ENCODE results near the gene S100B.

The S100B gene

GRCh38 chr21:46627726-46628125 lies 22.8 kb upstream of the S100B start:
- TF ChIP-seq CTCF (IDR thresholded peaks at IDR 0.05; ENCODE audit: low read depth, low read length, missing control alignments) = no peak
- no peak overlapping the region for H3K4me3 ChIP-seq (replicated peaks; ENCODE audit: low read depth, low read length)
- no peak for DNase-seq (ENCODE audit: extremely low read depth, low read depth)

GRCh38 chr21:46626975-46627501 lies 22.2 kb upstream of the S100B start:
- no peak for TF ChIP-seq CTCF (IDR thresholded peaks at IDR 0.05; ENCODE audit: low read depth, low read length, missing control alignments)
- no peak overlapping the region for H3K4me3 ChIP-seq (replicated peaks; ENCODE audit: low read depth, low read length)
- no peak for DNase-seq (ENCODE audit: extremely low read depth, low read depth)

GRCh38 chr21:46626536-46626935 lies 21.7 kb upstream of the S100B start:
- DNase-seq (ENCODE audit: extremely low read depth, low read depth) = no peak
- TF ChIP-seq CTCF (IDR thresholded peaks at IDR 0.05; ENCODE audit: low read depth, low read length, missing control alignments) = no peak
- H3K4me3 ChIP-seq (replicated peaks; ENCODE audit: low read depth, low read length) = no peak overlapping the region

GRCh38 chr21:46625759-46626158 lies 20.9 kb upstream of the S100B start:
- H3K4me3 ChIP-seq (replicated peaks; ENCODE audit: low read depth, low read length) = no peak overlapping the region
- DNase-seq (ENCODE audit: extremely low read depth, low read depth) = no peak
- no peak for TF ChIP-seq CTCF (IDR thresholded peaks at IDR 0.05; ENCODE audit: low read depth, low read length, missing control alignments)

- TF ChIP-seq CTCF (IDR thresholded peaks at IDR 0.05; ENCODE audit: low read depth, low read length, missing control alignments) = no peak
- H3K4me3 ChIP-seq (replicated peaks; ENCODE audit: low read depth, low read length) = no peak overlapping the region
- no peak for DNase-seq (ENCODE audit: extremely low read depth, low read depth)
Measured at GRCh38 chr21:46624050-46624449, 19.2 kb upstream of the S100B start.

GRCh38 chr21:46622226-46622625 lies 17.3 kb upstream of the S100B start:
- TF ChIP-seq CTCF (IDR thresholded peaks at IDR 0.05; ENCODE audit: low read depth, low read length, missing control alignments) = no peak
- H3K4me3 ChIP-seq (replicated peaks; ENCODE audit: low read depth, low read length) = no peak overlapping the region
- DNase-seq (ENCODE audit: extremely low read depth, low read depth) = no peak

Measured in HFF-Myc (cell line).